Neuronal stem cell (in vitro differentiated cells): ENCODE measurements around the gene ACSL1.
"Not testable (repeated sequence)": the region's sequence is repeated elsewhere in the genome, so short reads cannot be mapped to it uniquely, and the experiment has no call there.

Experiments used
- DNase-seq: peaks from one replicate; pipeline ENCODE4 v3.0.0-alpha.2; 2013; ENCODE audit warnings: low spot score
- H2AFZ ChIP-seq: one replicate; pipeline ENCODE4 v1.6.1; 2013; ENCODE audit warnings: mild to moderate bottlenecking, low read length, inconsistent platforms
- H2AK5ac ChIP-seq: 2 replicates; pipeline ENCODE4 v1.6.1; 2013; ENCODE audit warnings: low read depth, mild to moderate bottlenecking, inconsistent platforms, low read length, moderate library complexity, mixed read lengths
- H2BK120ac ChIP-seq: 2 replicates; pipeline ENCODE4 v1.6.1; 2013; ENCODE audit warnings: low read depth, mild to moderate bottlenecking, inconsistent platforms, low read length, moderate library complexity, mixed read lengths
- H2BK12ac ChIP-seq: one replicate; pipeline ENCODE4 v1.6.1; 2013; ENCODE audit warnings: low read length, inconsistent platforms
- H2BK15ac ChIP-seq: 2 replicates; pipeline ENCODE4 v1.6.1; 2013; ENCODE audit warnings: mild to moderate bottlenecking, low read length, inconsistent platforms, mixed read lengths
- H2BK5ac ChIP-seq: one replicate; pipeline ENCODE4 v1.6.1; 2013; ENCODE audit warnings: inconsistent platforms, mild to moderate bottlenecking, low read length, moderate library complexity
- H3K14ac ChIP-seq: one replicate; pipeline ENCODE4 v1.6.1; 2013; ENCODE audit warnings: low read length, inconsistent platforms
- H3K18ac ChIP-seq: 2 replicates; pipeline ENCODE4 v1.6.1; 2013; ENCODE audit warnings: low read length, inconsistent platforms
- H3K23ac ChIP-seq: 2 replicates; pipeline ENCODE4 v1.6.1; 2013; ENCODE audit warnings: low read depth, mild to moderate bottlenecking, mixed read lengths, low read length, inconsistent platforms; ENCODE audit not compliant: poor library complexity
- H3K27ac ChIP-seq: replicated peaks from 3 replicates; pipeline ENCODE4 v1.5.1; 2013; ENCODE audit warnings: low read length, inconsistent platforms
- H3K27me3 ChIP-seq, 3 experiments: 2 replicates each; pipeline ENCODE4 v1.6.1; 2013; ENCODE audit warnings: low read length in 3 of 3, mild to moderate bottlenecking in 2 of 3, inconsistent platforms in 1 of 3, low read depth in 1 of 3, mixed read lengths in 1 of 3, moderate library complexity in 1 of 3; ENCODE audit not compliant: control insufficient read depth in 3 of 3, insufficient read depth in 3 of 3
- H3K36me3 ChIP-seq, 2 donors: replicated peaks in 1 of 2; 2 replicates each; pipeline ENCODE4 v1.6.1; 2013; ENCODE audit warnings: low read length in 2 of 2; ENCODE audit not compliant: control insufficient read depth in 2 of 2, insufficient read depth in 2 of 2
- H3K4ac ChIP-seq: 2 replicates; pipeline ENCODE4 v1.6.1; 2013; ENCODE audit warnings: inconsistent platforms, mild to moderate bottlenecking, low read length, moderate library complexity
- H3K4me1 ChIP-seq, 2 donors: 1 replicate in 1 of 2; 2 replicates in 1 of 2; pipeline ENCODE4 v1.6.1; 2013; ENCODE audit warnings: low read length in 2 of 2, low read depth in 1 of 2; ENCODE audit not compliant: control insufficient read depth in 2 of 2, insufficient read depth in 1 of 2
- H3K4me2 ChIP-seq: one replicate; pipeline ENCODE4 v1.6.1; 2013; ENCODE audit warnings: mild to moderate bottlenecking, low read length, inconsistent platforms; ENCODE audit not compliant: insufficient read depth, poor library complexity, severe bottlenecking
- H3K4me3 ChIP-seq, 2 donors: 2 replicates each; pipeline ENCODE4 v1.5.1; 2013; ENCODE audit warnings: low read length in 2 of 2, mild to moderate bottlenecking in 2 of 2, inconsistent platforms in 1 of 2, moderate library complexity in 1 of 2
- H3K79me1 ChIP-seq: one replicate; pipeline ENCODE4 v1.6.1; 2013; ENCODE audit warnings: low read depth, mild to moderate bottlenecking, inconsistent platforms, low read length, moderate library complexity
- H3K9ac ChIP-seq: one replicate; pipeline ENCODE4 v1.6.1; 2013; ENCODE audit warnings: mild to moderate bottlenecking, low read depth, low read length, inconsistent platforms; ENCODE audit not compliant: poor library complexity
- H3K9me3 ChIP-seq, 2 donors: replicated peaks in 1 of 2; 2 replicates each; pipeline versions ENCODE3 to v1.6.1; 2013; ENCODE audit warnings: low read length in 2 of 2, mild to moderate bottlenecking in 2 of 2, inconsistent platforms in 1 of 2, low read depth in 1 of 2, mixed read lengths in 1 of 2, moderate library complexity in 1 of 2; ENCODE audit not compliant: control insufficient read depth in 2 of 2, insufficient read depth in 1 of 2
- H4K8ac ChIP-seq: one replicate; pipeline ENCODE4 v1.6.1; 2013; ENCODE audit warnings: low read depth, mild to moderate bottlenecking, inconsistent platforms, low read length, moderate library complexity
- H4K91ac ChIP-seq: one replicate; pipeline ENCODE4 v1.6.1; 2013; ENCODE audit warnings: low read length, low read depth, mild to moderate bottlenecking, inconsistent platforms; ENCODE audit not compliant: poor library complexity
- WGBS, 2 donors: extraction: QIAGEN DNeasy Blood & Tissue Kit; methylation state at CpG; one replicate each; pipeline ENCODE4 v1.1.7; 2013; ENCODE audit warnings: missing lambda C conversion rate in 2 of 2, mixed read lengths in 1 of 2; ENCODE audit not compliant: insufficient read length in 2 of 2, insufficient replicate concordance in 1 of 2; ENCODE audit errors: extremely low coverage in 2 of 2; 5-methylcytosine and 5-hydroxymethylcytosine counted together

ACSL1 gene

GRCh38 chr4:184843984-184844554 lies 18.3 kb upstream of the ACSL1 start:
- peaks cover 0 to 3% of the 10 kb centered on the region in 2 donors for H3K4me1 ChIP-seq
- no peaks in the 10 kb centered on the region for H3K36me3 ChIP-seq
- H3K4me3 ChIP-seq: no peak overlapping the region
- no peak overlapping the region for H3K14ac ChIP-seq
- H2BK5ac ChIP-seq: no peak overlapping the region
- H3K27ac ChIP-seq: no peak overlapping the region
- H3K9me3 ChIP-seq: no peaks in the 10 kb centered on the region
- H2BK120ac ChIP-seq: no peak overlapping the region
- H3K23ac ChIP-seq: no peak overlapping the region
- no peak overlapping the region for H4K8ac ChIP-seq
- no CpG with 5 or more reads among the region's 16 CpGs for WGBS, 2 donors
- H3K4ac ChIP-seq: no peak overlapping the region
- DNase-seq: no peak
- H3K27me3 ChIP-seq: peaks cover 0 to 6% (median 0%) of the 10 kb centered on the region in 3 experiments
- no peaks in the 10 kb centered on the region for H3K79me1 ChIP-seq
- H2AK5ac ChIP-seq: no peak overlapping the region
- H2AFZ ChIP-seq: no peak overlapping the region
- no peak overlapping the region for H3K9ac ChIP-seq
- no peak overlapping the region for H3K18ac ChIP-seq
- H2BK12ac ChIP-seq: no peak overlapping the region
- H2BK15ac ChIP-seq: no peak overlapping the region
- H4K91ac ChIP-seq: no peak overlapping the region
- H3K4me2 ChIP-seq: no peak overlapping the region

DNA sequence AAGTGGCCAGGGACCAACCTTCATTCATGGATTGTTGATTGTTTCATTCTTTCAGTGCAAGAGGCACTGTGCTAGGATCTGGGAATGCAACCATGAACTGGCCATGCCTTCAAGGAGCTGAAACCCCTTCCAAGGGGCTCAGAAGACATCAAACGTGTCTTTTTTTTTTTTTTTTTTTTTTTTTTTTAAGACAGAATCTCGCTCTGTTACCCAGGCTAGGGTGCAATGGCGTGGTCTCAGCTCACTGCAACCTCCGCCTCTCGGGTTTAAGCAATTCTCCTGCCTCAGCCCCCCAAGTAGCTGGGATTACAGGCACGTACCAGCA lies 13.3 kb upstream of the ACSL1 start:
- not testable (repeated sequence) for H3K23ac ChIP-seq, H3K36me3 ChIP-seq, H2BK5ac ChIP-seq, H4K91ac ChIP-seq, H3K18ac ChIP-seq, H3K79me1 ChIP-seq, H3K4ac ChIP-seq, H3K14ac ChIP-seq, H3K9me3 ChIP-seq, H2AFZ ChIP-seq, H3K4me2 ChIP-seq, DNase-seq, H2AK5ac ChIP-seq, H4K8ac ChIP-seq, H3K27me3 ChIP-seq, H3K4me3 ChIP-seq, H3K27ac ChIP-seq, H2BK12ac ChIP-seq, H2BK15ac ChIP-seq, H2BK120ac ChIP-seq, H3K4me1 ChIP-seq, H3K9ac ChIP-seq
- no CpG with 5 or more reads among the region's 6 CpGs for WGBS, 2 donors

DNA sequence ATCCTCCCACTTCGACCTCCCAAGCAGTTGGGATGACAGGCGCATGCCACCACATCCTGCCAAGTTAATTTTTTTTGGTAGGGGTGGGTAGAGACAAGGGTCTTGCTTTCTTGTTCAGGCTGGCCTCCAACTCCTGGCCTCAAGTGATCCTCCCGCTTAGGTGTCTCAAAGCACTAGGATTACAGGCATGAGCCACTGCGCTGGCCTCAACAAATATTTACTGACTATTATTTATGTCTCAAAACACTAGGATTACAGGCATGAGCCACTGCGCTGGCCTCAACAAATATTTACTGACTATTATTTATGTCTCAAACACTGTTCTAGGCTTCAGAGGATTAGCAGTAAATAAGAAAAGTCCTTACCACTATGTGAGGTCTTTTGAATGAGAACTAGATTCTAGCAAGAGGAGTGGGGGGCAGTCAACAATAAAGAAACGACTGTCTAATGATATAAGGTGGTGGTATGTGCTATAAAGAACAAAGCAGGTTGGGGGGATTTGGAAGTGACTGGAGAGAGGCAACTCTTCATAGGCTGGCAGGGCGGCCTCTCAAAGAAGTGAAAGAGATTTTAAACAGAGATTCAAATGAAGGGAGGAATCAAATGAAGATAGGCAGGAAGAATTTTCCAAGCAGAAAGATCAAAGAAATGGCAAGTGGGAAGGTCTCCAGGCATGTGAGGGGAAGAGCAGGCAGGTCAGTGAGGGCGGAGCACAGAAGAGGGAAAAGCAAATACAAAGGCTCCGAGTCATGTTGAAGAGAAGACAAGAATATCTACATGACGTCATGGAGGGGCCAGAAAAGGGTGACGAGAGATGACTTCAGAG lies 12.7 kb upstream of the ACSL1 start:
- Histone ChIP-seq H4K91ac (no peak overlapping the region), H3K18ac (no peak overlapping the region), H3K4me2 (no peak overlapping the region), H3K36me3 (no peaks in the 10 kb centered on the region), H3K14ac (no peak overlapping the region), H3K4me1 (no peaks in the 10 kb centered on the region), H2AFZ (no peak overlapping the region), H4K8ac (no peak overlapping the region), H2BK12ac (no peak overlapping the region), H3K9me3 (no peaks in the 10 kb centered on the region), H2BK15ac (no peak overlapping the region), H3K4me3 (no peak overlapping the region), H3K79me1 (no peaks in the 10 kb centered on the region), H2AK5ac (no peak overlapping the region), H2BK120ac (no peak overlapping the region), H3K27ac (no peak overlapping the region), H3K27me3 (peaks cover 0 to 8% (median 0%) of the 10 kb centered on the region in 3 experiments), H2BK5ac (no peak overlapping the region), H3K9ac (no peak overlapping the region), H3K23ac (no peak overlapping the region), H3K4ac (no peak overlapping the region)
- WGBS, 2 donors: no CpG with 5 or more reads among the region's 11 CpGs
- no peak for DNase-seq

- no peak overlapping the region for H3K4me3 ChIP-seq
- H2AK5ac ChIP-seq: no peak overlapping the region
- no peaks in the 10 kb centered on the region for H3K9me3 ChIP-seq
- H2BK5ac ChIP-seq: no peak overlapping the region
- H2BK12ac ChIP-seq: no peak overlapping the region
- no peak for DNase-seq
- H3K9ac ChIP-seq: no peak overlapping the region
- no peaks in the 10 kb centered on the region for H3K4me1 ChIP-seq
- H3K27ac ChIP-seq: no peak overlapping the region
- no peak overlapping the region for H2BK120ac ChIP-seq
- H4K8ac ChIP-seq: no peak overlapping the region
- no peak overlapping the region for H3K23ac ChIP-seq
- no peak overlapping the region for H3K18ac ChIP-seq
- no peak overlapping the region for H3K4ac ChIP-seq
- no peaks in the 10 kb centered on the region for H3K36me3 ChIP-seq
- H3K27me3 ChIP-seq: peaks cover 0 to 21% (median 0%) of the 10 kb centered on the region in 3 experiments
- no peaks in the 10 kb centered on the region for H3K79me1 ChIP-seq
- H2AFZ ChIP-seq: no peak overlapping the region
- no CpG with 5 or more reads among the region's 5 CpGs for WGBS, 2 donors
- no peak overlapping the region for H4K91ac ChIP-seq
- H2BK15ac ChIP-seq: no peak overlapping the region
- H3K14ac ChIP-seq: no peak overlapping the region
- no peak overlapping the region for H3K4me2 ChIP-seq
Observed at GRCh38 chr4:184836613-184837012, 10.8 kb upstream of the ACSL1 start.
